ENCODE results near the gene C12orf57. TPM values are rescaled to one million over a fixed set of nuclear protein-coding genes. Genes with fewer than 3 reads are reported as not detected.

Gene C12orf57
- total RNA-seq, 4 donors from 2014 or later, result 259 to 2,496 (median 1,289) TPM

DNA sequence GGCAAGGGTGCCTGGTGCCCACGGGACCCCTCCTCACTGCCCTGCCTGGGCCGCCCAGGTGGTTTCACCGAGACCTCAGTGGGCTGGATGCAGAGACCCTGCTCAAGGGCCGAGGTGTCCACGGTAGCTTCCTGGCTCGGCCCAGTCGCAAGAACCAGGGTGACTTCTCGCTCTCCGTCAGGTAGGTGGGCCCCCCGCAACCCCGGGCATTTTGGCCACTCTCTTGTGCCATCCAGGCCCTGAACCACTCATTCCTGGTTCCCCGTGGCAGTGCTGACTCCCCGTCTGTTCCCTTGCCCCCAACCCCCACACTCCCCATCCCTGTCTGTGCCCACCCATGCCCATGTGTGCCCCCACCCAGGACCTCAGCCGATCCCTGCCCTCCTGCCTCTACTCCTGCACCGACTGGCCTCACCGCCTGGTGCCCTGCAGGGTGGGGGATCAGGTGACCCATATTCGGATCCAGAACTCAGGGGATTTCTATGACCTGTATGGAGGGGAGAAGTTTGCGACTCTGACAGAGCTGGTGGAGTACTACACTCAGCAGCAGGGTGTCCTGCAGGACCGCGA lies 7.8 kb downstream of the C12orf57 start:
- Histone ChIP-seq H3K27ac (no peak overlapping the region), H3K27me3 (no peaks in the 10 kb centered on the region), H3K4me1 (no peaks in the 10 kb centered on the region), H3K36me3 (no peaks in the 10 kb centered on the region), H3K4me3 (no peak overlapping the region), H3K9me3 (no peaks in the 10 kb centered on the region)
- DNase-seq, result no peak
- TF ChIP-seq, protein P1, sequence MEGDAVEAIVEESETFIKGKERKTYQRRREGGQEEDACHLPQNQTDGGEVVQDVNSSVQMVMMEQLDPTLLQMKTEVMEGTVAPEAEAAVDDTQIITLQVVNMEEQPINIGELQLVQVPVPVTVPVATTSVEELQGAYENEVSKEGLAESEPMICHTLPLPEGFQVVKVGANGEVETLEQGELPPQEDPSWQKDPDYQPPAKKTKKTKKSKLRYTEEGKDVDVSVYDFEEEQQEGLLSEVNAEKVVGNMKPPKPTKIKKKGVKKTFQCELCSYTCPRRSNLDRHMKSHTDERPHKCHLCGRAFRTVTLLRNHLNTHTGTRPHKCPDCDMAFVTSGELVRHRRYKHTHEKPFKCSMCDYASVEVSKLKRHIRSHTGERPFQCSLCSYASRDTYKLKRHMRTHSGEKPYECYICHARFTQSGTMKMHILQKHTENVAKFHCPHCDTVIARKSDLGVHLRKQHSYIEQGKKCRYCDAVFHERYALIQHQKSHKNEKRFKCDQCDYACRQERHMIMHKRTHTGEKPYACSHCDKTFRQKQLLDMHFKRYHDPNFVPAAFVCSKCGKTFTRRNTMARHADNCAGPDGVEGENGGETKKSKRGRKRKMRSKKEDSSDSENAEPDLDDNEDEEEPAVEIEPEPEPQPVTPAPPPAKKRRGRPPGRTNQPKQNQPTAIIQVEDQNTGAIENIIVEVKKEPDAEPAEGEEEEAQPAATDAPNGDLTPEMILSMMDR (IDR thresholded peaks at IDR 0.05), result no peak
- TF ChIP-seq POLR2A (IDR thresholded peaks at IDR 0.05), result no peak
- intact Hi-C loops (cut with DNase I; ENCODE audit: low total_unique reads), result no loop called here

GRCh38 chr12:6952121-6952862 lies 8.5 kb downstream of the C12orf57 start:
- Histone ChIP-seq H3K27me3 (no peaks in the 10 kb centered on the region), H3K27ac (no peak overlapping the region), H3K4me1 (no peaks in the 10 kb centered on the region), H3K4me3 (peak overlapping the region in 1 of 2 donors; percentile 1), H3K36me3 (no peaks in the 10 kb centered on the region), H3K9me3 (no peaks in the 10 kb centered on the region)
- no peak for TF ChIP-seq POLR2A (IDR thresholded peaks at IDR 0.05)
- TF ChIP-seq, protein P1 (IDR thresholded peaks at IDR 0.05), result no peak
- intact Hi-C loops (cut with DNase I; ENCODE audit: low total_unique reads), result no loop called here
- DNase-seq, result no peak

- DNase-seq, result no peak
- Histone ChIP-seq H3K36me3 (no peaks in the 10 kb centered on the region), H3K4me1 (no peaks in the 10 kb centered on the region), H3K27ac (no peak overlapping the region), H3K27me3 (no peaks in the 10 kb centered on the region), H3K4me3 (no peak overlapping the region), H3K9me3 (no peaks in the 10 kb centered on the region)
- no peak for TF ChIP-seq POLR2A (IDR thresholded peaks at IDR 0.05)
- TF ChIP-seq, protein P1 (IDR thresholded peaks at IDR 0.05), result no peak
- intact Hi-C loops (cut with DNase I; ENCODE audit: low total_unique reads), result no loop called here
These were observed 9.1 kb downstream of the C12orf57 start for GRCh38 chr12:6952863-6953441.

GRCh38 chr12:6953442-6954315 lies 9.9 kb downstream of the C12orf57 start:
- H3K4me1 ChIP-seq, result no peaks in the 10 kb centered on the region
- no peaks in the 10 kb centered on the region for H3K9me3 ChIP-seq
- H3K27me3 ChIP-seq, result no peaks in the 10 kb centered on the region
- no peaks in the 10 kb centered on the region for H3K36me3 ChIP-seq
- DNase-seq, result no peak
- intact Hi-C loops (cut with DNase I; ENCODE audit: low total_unique reads), result no loop called here
- TF ChIP-seq POLR2A (IDR thresholded peaks at IDR 0.05), result no peak
- TF ChIP-seq, protein P1 (IDR thresholded peaks at IDR 0.05), result no peak
- no peak overlapping the region for H3K4me3 ChIP-seq
- no peak overlapping the region for H3K27ac ChIP-seq
